Transverse colon (tissue), 4 donors: ENCODE measurements around the gene ARGFX. TPM values are rescaled to one million over a fixed set of nuclear protein-coding genes. Genes with fewer than 3 reads are reported as not detected.

Source experiments
- DNase-seq: peaks from one replicate; pipeline ENCODE4 v3.0.0-alpha.2; 2019
- H3K27ac ChIP-seq, 4 donors: fragments of 200-600 bp; sonication (generic); 2 replicates each; pipeline ENCODE4 v1.5.1; 2016 to 2018; ENCODE audit warnings: inconsistent platforms in 4 of 4
- H3K27me3 ChIP-seq: fragments of 200-600 bp; sonication (generic); 2 replicates; pipeline ENCODE4 v1.5.1; 2017; ENCODE audit warnings: inconsistent platforms
- H3K36me3 ChIP-seq, 4 donors: fragments of 200-600 bp; sonication (generic); 2 replicates each; pipeline ENCODE4 v1.5.1; 2017 to 2019; ENCODE audit warnings: inconsistent platforms in 4 of 4
- H3K4me1 ChIP-seq, 4 donors: fragments of 200-600 bp; sonication (generic); 2 replicates each; pipeline ENCODE4 v1.5.1; 2017 to 2020; ENCODE audit warnings: inconsistent platforms in 4 of 4
- H3K4me3 ChIP-seq, 4 donors: fragments of 200-600 bp; sonication (generic); 1 replicate in 1 of 4; 2 replicates in 3 of 4; pipeline versions ENCODE4 v1.5.1 to v1.6.1; 2017 to 2019; ENCODE audit warnings: inconsistent platforms in 4 of 4
- H3K9me3 ChIP-seq, 2 donors: fragments of 200-600 bp; sonication (generic); 2 replicates each; pipeline ENCODE4 v1.5.1; 2017 to 2019; ENCODE audit warnings: inconsistent platforms in 2 of 2
- EP300 ChIP-seq: sonication (generic); formaldehyde crosslinking; IDR thresholded peaks from one replicate; pipeline ENCODE4 v1.6.1; 2017; ENCODE audit warnings: antibody characterized with exemption, low read depth
- POLR2A ChIP-seq: fragments of 450-650 bp; IDR thresholded peaks from one replicate; pipeline ENCODE4 v1.6.1; 2016; ENCODE audit warnings: antibody characterized with exemption, mild to moderate bottlenecking, moderate library complexity
- POLR2AphosphoS5 ChIP-seq, 3 donors: sonication (generic); formaldehyde crosslinking; IDR thresholded peaks; one replicate each; pipeline ENCODE4 v1.6.1; 2016; ENCODE audit warnings: antibody characterized with exemption in 3 of 3
- WGBS, 2 donors: methylation state at CpG; one replicate each; pipeline ENCODE4 v1.1.5; 2018; ENCODE audit warnings: low coverage in 1 of 2; 5-methylcytosine and 5-hydroxymethylcytosine counted together
- in situ Hi-C, 4 donors: fragments of 200-750 bp; cut with MboI; loops; one replicate each; pipeline versions ENCODE4 v1.15.0 to v1.15.1; 2017; ENCODE audit warnings: low sequenced_read_pairs in 3 of 4, low pct_ligation_motif_present in 1 of 4, low pct_unique_long_range_greater_than_20kb in 1 of 4
- intact Hi-C: fragments of 100-400 bp; cut with DNase I; formaldehyde crosslinking; loops from one replicate; pipeline ENCODE4 v1.15.1; 2023; ENCODE audit warnings: low total_unique reads
- total RNA-seq, 4 donors: library from RNA; depleted of rRNA; stranded (reverse); fragments of >200 nt; gene quantifications; one replicate each; pipeline ENCODE4 v1.1.0, GENCODE V29; 2016
- TF ChIP-seq, protein P1 (sequence below), 5 experiments: fragments of 200-600 bp in 3 of 5; fragments of 450-650 bp in 2 of 5; sonication (generic) in 3 of 5; IDR thresholded peaks; 1 replicate in 2 of 5; 2 replicates in 3 of 5; pipeline ENCODE4 v1.5.1; 2016 to 2017; ENCODE audit warnings: antibody characterized with exemption in 5 of 5, inconsistent platforms in 3 of 5, mild to moderate bottlenecking in 2 of 5, moderate library complexity in 1 of 5

ARGFX gene
- total RNA-seq, 4 donors from 2014 or later = not detected

DNA sequence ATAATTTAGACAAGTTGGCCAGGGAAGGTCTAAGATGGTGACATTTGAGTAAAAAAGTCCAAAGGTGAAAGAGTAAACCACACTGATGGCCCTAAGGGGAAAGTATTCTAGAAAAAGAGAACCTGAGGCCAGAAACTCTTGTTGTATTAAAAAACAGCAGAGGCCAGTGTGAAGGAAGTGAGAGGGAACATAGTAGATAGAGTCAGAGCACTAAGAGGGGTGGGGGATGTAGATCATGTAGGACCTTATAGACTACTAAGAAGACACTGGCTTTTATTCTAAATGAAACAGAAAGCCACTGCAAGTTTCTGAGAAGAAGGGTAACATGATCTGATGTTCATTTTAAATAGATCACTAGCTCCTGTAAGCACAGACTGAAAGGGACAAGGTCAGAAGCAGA, 36.5 kb upstream of the ARGFX start:
- no peaks in the 10 kb centered on the region for H3K27me3 ChIP-seq
- no peak for DNase-seq
- H3K27ac ChIP-seq = no peak overlapping the region
- H3K36me3 ChIP-seq = no peaks in the 10 kb centered on the region
- TF ChIP-seq POLR2A (no peak), POLR2AphosphoS5 (IDR thresholded peaks at IDR 0.05) (no peak), EP300 (no peak)
- TF ChIP-seq, protein P1, sequence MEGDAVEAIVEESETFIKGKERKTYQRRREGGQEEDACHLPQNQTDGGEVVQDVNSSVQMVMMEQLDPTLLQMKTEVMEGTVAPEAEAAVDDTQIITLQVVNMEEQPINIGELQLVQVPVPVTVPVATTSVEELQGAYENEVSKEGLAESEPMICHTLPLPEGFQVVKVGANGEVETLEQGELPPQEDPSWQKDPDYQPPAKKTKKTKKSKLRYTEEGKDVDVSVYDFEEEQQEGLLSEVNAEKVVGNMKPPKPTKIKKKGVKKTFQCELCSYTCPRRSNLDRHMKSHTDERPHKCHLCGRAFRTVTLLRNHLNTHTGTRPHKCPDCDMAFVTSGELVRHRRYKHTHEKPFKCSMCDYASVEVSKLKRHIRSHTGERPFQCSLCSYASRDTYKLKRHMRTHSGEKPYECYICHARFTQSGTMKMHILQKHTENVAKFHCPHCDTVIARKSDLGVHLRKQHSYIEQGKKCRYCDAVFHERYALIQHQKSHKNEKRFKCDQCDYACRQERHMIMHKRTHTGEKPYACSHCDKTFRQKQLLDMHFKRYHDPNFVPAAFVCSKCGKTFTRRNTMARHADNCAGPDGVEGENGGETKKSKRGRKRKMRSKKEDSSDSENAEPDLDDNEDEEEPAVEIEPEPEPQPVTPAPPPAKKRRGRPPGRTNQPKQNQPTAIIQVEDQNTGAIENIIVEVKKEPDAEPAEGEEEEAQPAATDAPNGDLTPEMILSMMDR (IDR thresholded peaks at IDR 0.05) = no peak
- H3K9me3 ChIP-seq = no peaks in the 10 kb centered on the region
- no peak overlapping the region for H3K4me3 ChIP-seq
- no peaks in the 10 kb centered on the region for H3K4me1 ChIP-seq
- intact Hi-C loops = no loop called here
- in situ Hi-C loops = loop anchor here in 3 of 4 donors (25.0 kb wide), 2 partner anchors 306 to 731 kb away; partner anchors contain the start of genes EAF2 (in 1 of the 3) and IQCB1 (in 1 of the 3)

DNA sequence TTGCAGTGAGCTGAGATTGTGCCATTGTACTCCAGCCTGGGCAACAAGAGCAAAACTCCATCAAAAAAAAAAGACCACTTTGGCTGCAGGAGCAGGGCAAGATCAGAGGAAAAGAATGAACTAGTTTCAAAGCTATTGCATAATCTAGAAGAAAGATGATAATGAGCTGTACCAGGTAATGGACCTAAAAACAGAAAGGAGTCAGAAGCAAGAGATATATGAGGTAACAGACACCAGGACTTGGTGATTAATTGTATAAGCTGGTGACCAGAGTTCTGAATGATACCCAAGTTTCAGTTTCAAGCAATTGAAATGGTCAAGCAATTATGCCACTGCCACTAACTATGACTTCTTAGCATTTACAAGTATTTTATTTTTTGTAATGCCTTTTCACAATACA, 24.8 kb upstream of the ARGFX start:
- Histone ChIP-seq H3K9me3 (no peaks in the 10 kb centered on the region), H3K27ac (no peak overlapping the region), H3K4me1 (peaks cover 0 to 22% (median 8%) of the 10 kb centered on the region in 4 donors), H3K36me3 (no peaks in the 10 kb centered on the region), H3K4me3 (no peak overlapping the region), H3K27me3 (no peaks in the 10 kb centered on the region)
- in situ Hi-C loops = loop anchor here in 3 of 4 donors (10.0 to 25.0 kb wide), 3 partner anchors 294 to 719 kb away; partner anchors contain the start of genes EAF2 (in 1 of the 3) and IQCB1 (in 1 of the 3)
- intact Hi-C loops = loop anchor here (10.0 kb wide), 1 partner anchor 1132 kb away; no protein-coding TSS in a partner anchor
- no peak for DNase-seq
- TF ChIP-seq EP300 (no peak), POLR2AphosphoS5 (IDR thresholded peaks at IDR 0.05) (no peak), POLR2A (no peak)
- TF ChIP-seq, protein P1 (IDR thresholded peaks at IDR 0.05) = no peak

DNA sequence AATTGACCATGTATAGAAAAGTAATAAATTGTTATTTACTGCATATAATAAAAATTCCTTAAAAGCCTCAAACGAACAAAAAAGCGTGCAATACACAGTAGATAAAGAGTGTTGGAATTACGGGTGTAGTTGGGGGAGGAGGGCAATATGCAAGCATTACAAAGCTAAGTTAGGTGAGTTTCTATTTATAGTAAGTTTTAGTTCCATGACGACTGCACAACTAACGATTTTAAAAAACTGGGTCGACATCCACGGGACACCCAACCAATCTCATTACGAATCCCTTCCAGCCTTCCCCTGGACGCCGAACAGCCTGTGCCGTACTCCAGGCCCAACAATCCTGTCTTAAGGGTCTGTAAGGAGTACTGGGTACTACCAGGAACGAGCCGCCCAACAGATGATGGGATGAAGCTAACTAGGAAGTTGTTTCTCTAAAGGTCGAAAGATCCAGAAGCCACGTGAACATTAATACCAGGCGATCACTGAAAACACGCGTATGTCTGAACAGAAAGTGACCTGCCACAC, 22.6 kb upstream of the ARGFX start:
- no peaks in the 10 kb centered on the region for H3K27me3 ChIP-seq
- peak overlapping the region in 3 of 4 donors; percentile 84 to 92 (median 85) for H3K27ac ChIP-seq
- peak overlapping the region in 3 of 4 donors; percentile 55 to 68 (median 55) for H3K4me3 ChIP-seq
- H3K9me3 ChIP-seq = no peaks in the 10 kb centered on the region
- in situ Hi-C loops (loop anchor here in 3 of 4 donors (10.0 to 25.0 kb wide), 3 partner anchors 292 to 717 kb away; partner anchors contain the start of genes EAF2 (in 1 of the 3) and IQCB1 (in 1 of the 3)), intact Hi-C loops (loop anchor here (10.0 kb wide), 1 partner anchor 1130 kb away; no protein-coding TSS in a partner anchor)
- WGBS, 2 donors = 3 to 4% methylated on average over 7 to 18 of the region's 18 CpGs
- H3K36me3 ChIP-seq = no peaks in the 10 kb centered on the region
- no peak for TF ChIP-seq EP300
- TF ChIP-seq, protein P1 (IDR thresholded peaks at IDR 0.05) = no peak
- TF ChIP-seq POLR2A = no peak
- no peak for TF ChIP-seq POLR2AphosphoS5 (IDR thresholded peaks at IDR 0.05)
- H3K4me1 ChIP-seq = peaks cover 0 to 34% (median 17%) of the 10 kb centered on the region in 4 donors
- DNase-seq = no peak

DNA sequence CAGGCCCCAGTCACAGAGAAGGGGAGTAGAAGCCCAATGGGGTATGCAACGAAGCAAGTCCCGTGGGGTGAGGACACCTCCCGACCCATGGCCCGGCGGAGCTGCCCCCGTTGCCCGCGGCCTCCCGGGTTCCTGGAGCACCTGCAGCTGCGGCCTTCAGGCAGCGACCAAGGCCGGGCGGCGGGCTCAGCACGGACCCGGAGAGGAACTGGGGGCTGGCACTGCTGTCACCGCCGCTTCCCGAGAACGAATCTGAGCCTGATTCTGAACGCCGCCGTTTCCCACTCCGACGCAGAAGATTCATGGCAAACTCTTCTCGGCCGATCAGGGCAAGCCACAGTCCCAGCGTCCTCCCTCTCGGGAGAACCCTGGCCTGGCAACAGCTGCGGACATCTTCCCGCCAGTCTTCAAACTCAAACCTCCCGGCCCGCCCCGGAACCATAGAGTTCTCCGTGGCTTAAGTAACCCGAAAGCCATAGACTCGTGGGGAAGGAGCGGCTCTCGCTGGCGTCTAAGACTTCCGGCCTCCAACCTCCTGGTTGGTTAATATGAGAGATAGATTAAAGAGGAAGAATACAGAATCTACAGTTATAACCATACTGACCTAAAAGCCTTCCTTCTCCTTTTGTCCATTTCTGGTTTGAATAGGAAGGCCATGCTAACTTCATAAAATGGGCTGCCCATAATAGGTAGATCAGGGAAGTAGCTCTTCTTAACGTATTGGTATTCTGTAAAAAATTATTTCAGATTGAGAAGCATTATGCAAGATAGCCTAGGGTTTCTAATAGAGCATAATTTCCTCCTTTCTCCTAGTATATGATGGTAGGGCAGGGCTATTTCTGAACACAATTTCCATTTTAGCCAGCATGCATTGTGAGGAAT, 21.9 kb upstream of the ARGFX start, which contains the start of gene POLQ:
POLQ (minus strand) TSS at position 415 of the 882 bp plus-strand sequence; CDS start at position 304, 111 bp downstream.
- peak within 1 kb of the TSS; percentile 84 to 92 (median 87) for H3K27ac ChIP-seq
- H3K4me3 ChIP-seq = peak within 1 kb of the TSS; percentile 28 to 68 (median 55)
- H3K27me3 ChIP-seq = no peaks in the 10 kb centered on the region
- no peaks in the 10 kb centered on the region for H3K36me3 ChIP-seq
- 0 to 1% methylated on average over 1 to 31 of the region's 42 CpGs for WGBS, 2 donors
- in situ Hi-C loops (loop anchor here in 3 of 4 donors (10.0 to 25.0 kb wide), 3 partner anchors 291 to 716 kb away; partner anchors contain the start of genes EAF2 (in 1 of the 3) and IQCB1 (in 1 of the 3)), intact Hi-C loops (loop anchor here (10.0 kb wide), 1 partner anchor 1129 kb away; no protein-coding TSS in a partner anchor)
- no peaks in the 10 kb centered on the region for H3K9me3 ChIP-seq
- peaks cover 0 to 34% (median 17%) of the 10 kb centered on the region in 4 donors for H3K4me1 ChIP-seq
- peak in 2 of 3 donors; percentile 37 to 59 for TF ChIP-seq POLR2AphosphoS5 (IDR thresholded peaks at IDR 0.05)
- peak; percentile 26 for TF ChIP-seq POLR2A
- TF ChIP-seq, protein P1 (IDR thresholded peaks at IDR 0.05) = no peak
- peak; percentile 92 for DNase-seq
